T-cell (primary cell): ENCODE data around the gene SIPA1L3. TPM values are rescaled to one million over a fixed set of nuclear protein-coding genes. Genes with fewer than 3 reads are reported as not detected.

Source experiments
- ATAC-seq, 4 experiments: fragments of 200-7000 bp in 3 of 4; fragments of 150-1000 bp in 1 of 4; cut with Tn5 transposase; replicated peaks in 1 of 4; 1 replicate in 3 of 4; 2 replicates in 1 of 4; pipeline ENCODE4 v1.10.0; 2021; ENCODE audit warnings: moderate library complexity in 3 of 4, mild to moderate bottlenecking in 2 of 4, moderate number of reproducible peaks in 1 of 4
- CTCF ChIA-PET, 2 donors: fragments of 300-600 bp; sonication (Branson Sonifier 250); formaldehyde crosslinking; loops; one replicate each; lab custom pipeline; 2022; ENCODE audit warnings: antibody characterized with exemption in 2 of 2; lab: Charles Lee
- POLR2A ChIA-PET, 2 donors: fragments of 300-600 bp; sonication (Branson Sonifier 250); formaldehyde crosslinking; loops; one replicate each; lab custom pipeline; 2022; ENCODE audit warnings: antibody characterized with exemption in 2 of 2; lab: Charles Lee
- DNase-seq, 35 experiments: peaks; one replicate each; pipeline versions ENCODE4 v3.0.0 to v3.0.0-alpha.2; 2013 to 2023
- H3K27ac ChIP-seq: one replicate; pipeline ENCODE4 v1.5.1; 2013; ENCODE audit warnings: low read length
- H3K27me3 ChIP-seq, 2 experiments: replicated peaks in 1 of 2; 1 replicate in 1 of 2; 2 replicates in 1 of 2; pipeline versions ENCODE4 v1.6.1 to v1.7.0; 2013; ENCODE audit warnings: low read length in 1 of 2, mixed read lengths in 1 of 2; ENCODE audit not compliant: control insufficient read depth in 2 of 2, insufficient read depth in 2 of 2; ENCODE audit errors: extremely low read depth in 1 of 2
- H3K36me3 ChIP-seq, 2 donors: 1 replicate in 1 of 2; 2 replicates in 1 of 2; pipeline versions ENCODE4 v1.6.1 to v1.7.0; 2013; ENCODE audit warnings: low read length in 1 of 2; ENCODE audit not compliant: control insufficient read depth in 2 of 2, insufficient read depth in 1 of 2; ENCODE audit errors: extremely low read depth in 1 of 2
- H3K4me1 ChIP-seq, 2 experiments: 1 replicate in 1 of 2; 2 replicates in 1 of 2; pipeline versions ENCODE4 v1.6.1 to v1.7.0; 2013; ENCODE audit warnings: low read length in 2 of 2, mixed read lengths in 1 of 2; ENCODE audit not compliant: insufficient read depth in 2 of 2, control insufficient read depth in 1 of 2; ENCODE audit errors: extremely low read depth in 1 of 2
- H3K4me3 ChIP-seq, 2 donors: 1 replicate in 1 of 2; 2 replicates in 1 of 2; pipeline versions ENCODE4 v1.5.1 to v1.7.0; 2013; ENCODE audit warnings: mild to moderate bottlenecking in 2 of 2, low read length in 1 of 2, moderate library complexity in 1 of 2; ENCODE audit not compliant: control insufficient read depth in 1 of 2; ENCODE audit errors: extremely low read depth in 1 of 2
- H3K9me3 ChIP-seq: 2 replicates; pipeline ENCODE4 v1.7.0; 2013
- H3K27ac Mint-ChIP-seq, 2 donors: one replicate each; pipeline ENCODE4 v1.8.0; 2020 to 2021; ENCODE audit warnings: mild to moderate bottlenecking in 2 of 2, mixed read lengths in 2 of 2
- H3K27me3 Mint-ChIP-seq, 2 donors: one replicate each; pipeline ENCODE4 v1.8.0; 2021 to 2022; ENCODE audit warnings: mixed read lengths in 2 of 2
- H3K36me3 Mint-ChIP-seq: one replicate; pipeline ENCODE4 v1.8.0; 2021; ENCODE audit warnings: mixed read lengths
- H3K4me1 Mint-ChIP-seq, 3 donors: one replicate each; pipeline ENCODE4 v1.8.0; 2020 to 2022; ENCODE audit warnings: mixed read lengths in 3 of 3, mild to moderate bottlenecking in 1 of 3
- H3K4me3 Mint-ChIP-seq, 3 donors: one replicate each; pipeline ENCODE4 v1.8.0; 2020 to 2022; ENCODE audit warnings: mild to moderate bottlenecking in 3 of 3, mixed read lengths in 3 of 3, moderate library complexity in 3 of 3
- H3K9me3 Mint-ChIP-seq, 3 donors: one replicate each; pipeline ENCODE4 v1.8.0; 2020 to 2022; ENCODE audit warnings: mixed read lengths in 3 of 3
- WGBS: methylation state at CpG from one replicate; pipeline ENCODE4 v1.1.5; 2013; ENCODE audit warnings: missing lambda C conversion rate; ENCODE audit not compliant: insufficient coverage; 5-methylcytosine and 5-hydroxymethylcytosine counted together
- total RNA-seq, 35 experiments: library from RNA in 6 of 35; stranded (reverse) in 6 of 35; fragments of 120-200 nt in 1 of 35; gene quantifications; one replicate each; pipeline versions ENCODE4 v1.2.1 to v1.2.4 and lab custom pipeline; 2013 to 2026

The SIPA1L3 gene
- total RNA-seq, 5 donors from 2014 or later (not counting 1 experiment from before 2014, with no cell fraction given), result 26.2 to 40.6 (median 35.5) TPM

DNA sequence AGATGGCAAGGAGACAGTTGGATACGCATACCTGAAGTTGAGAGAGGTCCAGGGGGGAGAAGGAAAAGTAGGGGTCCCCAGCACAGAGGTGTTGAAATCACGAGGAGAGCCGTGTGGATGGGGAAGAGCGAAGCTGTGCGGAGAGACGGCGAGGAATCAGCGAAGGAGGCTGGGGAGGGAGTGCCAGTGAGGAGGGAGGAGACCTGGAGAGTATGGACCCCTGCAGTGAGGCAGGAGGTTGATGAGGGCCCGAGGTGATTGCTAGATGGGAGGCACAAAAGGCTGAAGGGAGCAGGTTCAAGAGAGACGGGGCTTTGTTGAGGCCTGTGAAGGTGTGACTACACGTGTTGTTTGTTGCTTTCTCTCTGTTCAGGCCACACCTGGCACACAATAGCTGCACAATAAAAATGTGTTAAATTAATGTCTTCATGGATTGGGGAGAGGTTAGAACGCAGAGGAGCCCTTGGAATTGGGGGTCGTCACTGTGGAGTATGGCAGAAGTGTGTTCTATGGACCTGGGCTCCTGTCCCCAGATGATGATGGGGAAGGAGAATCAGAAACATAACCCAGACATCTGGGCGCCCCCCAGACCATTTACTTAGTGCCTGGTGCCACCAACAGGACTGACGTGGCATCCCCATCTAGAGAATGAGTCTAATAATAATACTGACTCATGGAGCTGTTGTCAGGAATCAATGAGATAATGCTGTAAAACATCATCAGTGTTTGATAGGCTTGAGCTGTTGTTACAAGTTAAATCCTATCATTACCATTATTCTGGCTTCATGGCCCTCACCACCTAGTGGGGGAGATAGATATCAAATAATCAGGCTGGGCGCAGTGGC lies 137.5 kb downstream of the SIPA1L3 start:
- H3K4me3 Mint-ChIP-seq, result peak overlapping the region in 1 of 3 donors; percentile 35

DNA sequence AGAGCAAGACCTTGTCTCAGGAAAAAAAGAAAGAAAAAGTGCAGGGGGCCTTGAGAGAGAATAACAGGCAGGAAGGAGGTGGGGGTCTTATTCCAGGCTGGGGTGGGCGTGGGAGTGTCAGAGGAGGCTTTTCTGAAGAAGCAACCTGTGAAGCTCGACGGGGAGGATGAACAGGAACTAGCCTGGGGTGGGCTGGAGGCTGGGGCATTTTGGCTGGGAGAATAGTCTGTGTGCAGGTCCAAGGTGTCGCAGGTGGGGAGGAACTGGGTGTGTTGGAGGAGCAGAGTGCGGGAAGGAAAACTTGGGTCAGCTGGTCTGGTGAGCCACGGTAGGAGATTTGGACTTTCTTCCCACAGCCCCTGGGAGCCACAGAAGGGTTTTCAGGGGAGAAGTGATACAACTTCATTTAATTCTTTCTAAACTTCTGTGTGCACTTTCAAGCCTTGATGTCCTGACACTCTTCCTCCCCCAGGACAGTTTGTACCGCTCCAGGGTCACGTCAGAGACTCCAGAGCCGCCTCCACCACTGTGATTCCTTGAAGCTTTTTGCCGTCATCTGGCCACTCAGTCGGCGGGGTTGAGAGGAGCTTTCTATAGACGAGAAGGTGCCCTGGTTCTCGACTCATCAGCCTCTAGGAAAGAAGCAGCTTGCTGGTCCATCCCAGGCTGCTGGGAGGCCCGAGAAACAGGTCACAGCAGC lies 138.7 kb downstream of the SIPA1L3 start:
- Histone ChIP-seq H3K36me3 (no peaks in the 10 kb centered on the region), H3K4me3 (no peak overlapping the region), H3K9me3 (no peaks in the 10 kb centered on the region), H3K27me3 (no peaks in the 10 kb centered on the region), H3K27ac (no peak overlapping the region), H3K4me1 (peaks cover 24 to 44% of the 10 kb centered on the region in 2 experiments)
- ATAC-seq, result no peak
- H3K4me3 Mint-ChIP-seq, result peak overlapping the region in 1 of 3 donors; percentile 35
- POLR2A ChIA-PET, result no interaction called here
- CTCF ChIA-PET, result no interaction called here
- peak overlapping the region; percentile 72 to 95 for H3K27ac Mint-ChIP-seq
- no peaks in the 10 kb centered on the region for H3K27me3 Mint-ChIP-seq
- 87% methylated on average over 7 of the region's 15 CpGs for WGBS
- no peaks in the 10 kb centered on the region for H3K9me3 Mint-ChIP-seq
- H3K36me3 Mint-ChIP-seq, result no peaks in the 10 kb centered on the region
- DNase-seq, result no peak
- peaks cover 51 to 66% (median 58%) of the 10 kb centered on the region in 3 donors for H3K4me1 Mint-ChIP-seq

More for the DNA sequence above, 137.5 kb downstream of the SIPA1L3 start:
- 97% methylated on average over 14 of the region's 16 CpGs for WGBS
- H3K36me3 Mint-ChIP-seq, result no peaks in the 10 kb centered on the region
- no peak overlapping the region for H3K4me3 ChIP-seq
- ChIA-PET CTCF (interaction anchor here in 1 of 2 donors (0.5 kb wide), 1 partner anchor 131 kb away, joined by 6 read pairs; no protein-coding TSS in a partner anchor), POLR2A (no interaction called here)
- H3K27me3 Mint-ChIP-seq, result no peaks in the 10 kb centered on the region
- no peak for DNase-seq
- peaks cover 47 to 58% (median 53%) of the 10 kb centered on the region in 3 donors for H3K4me1 Mint-ChIP-seq
- H3K27ac ChIP-seq, result no peak overlapping the region
- H3K27ac Mint-ChIP-seq, result peak overlapping the region; percentile 24 to 72
- no peaks in the 10 kb centered on the region for H3K9me3 Mint-ChIP-seq
- ATAC-seq, result no peak
- no peaks in the 10 kb centered on the region for H3K27me3 ChIP-seq
- H3K9me3 ChIP-seq, result no peaks in the 10 kb centered on the region
- H3K36me3 ChIP-seq, result no peaks in the 10 kb centered on the region
- H3K4me1 ChIP-seq, result peaks cover 21 to 40% of the 10 kb centered on the region in 2 experiments

DNA sequence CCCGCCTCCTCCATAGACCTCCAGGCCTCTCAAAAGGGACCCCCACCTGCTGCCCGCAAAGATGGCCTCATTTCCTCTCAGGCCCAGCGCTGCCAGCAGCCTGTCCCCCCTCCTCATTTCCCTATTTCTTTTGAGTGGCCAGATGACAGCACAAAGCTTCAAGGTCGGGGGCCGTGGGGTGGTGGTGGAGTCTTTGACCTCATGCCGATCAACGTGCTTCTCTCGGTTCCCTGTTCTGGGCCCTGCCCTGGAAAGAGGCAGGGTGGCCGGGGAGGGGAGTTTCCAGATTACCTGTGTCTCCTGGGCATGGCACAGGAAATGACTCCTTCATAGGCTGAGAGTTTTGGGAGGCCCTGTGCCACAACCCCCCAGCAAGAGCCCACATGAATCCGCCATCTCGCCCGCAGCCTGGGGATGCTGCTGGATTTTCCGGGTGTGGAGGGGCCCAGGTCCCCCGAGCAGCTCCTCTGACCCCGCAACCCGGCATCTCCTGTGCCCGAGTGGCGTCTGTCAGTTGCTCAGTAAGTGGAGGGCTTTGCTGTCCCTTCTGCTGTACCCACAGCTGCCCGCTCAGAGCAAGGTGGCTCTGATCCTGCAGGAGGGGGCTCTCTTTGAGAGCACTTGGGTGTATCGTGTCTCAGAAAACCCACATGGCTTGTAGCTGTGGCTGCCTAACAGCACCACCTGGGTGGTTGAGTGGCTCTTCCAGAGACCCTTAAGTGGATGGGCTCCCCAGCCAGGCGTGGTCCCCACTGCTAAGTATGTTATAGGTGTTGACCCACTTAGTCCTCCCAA lies 139.4 kb downstream of the SIPA1L3 start:
- Mint-ChIP-seq H3K36me3 (no peaks in the 10 kb centered on the region), H3K4me1 (peaks cover 51 to 69% (median 58%) of the 10 kb centered on the region in 3 donors), H3K27ac (peak overlapping the region; percentile 95 to 96), H3K9me3 (no peaks in the 10 kb centered on the region), H3K4me3 (peak overlapping the region in 1 of 3 donors; percentile 79), H3K27me3 (no peaks in the 10 kb centered on the region)
- peak in 3 of 35 experiments; percentile 9 to 44 (median 22) for DNase-seq
- CTCF ChIA-PET, result no interaction called here
- H3K36me3 ChIP-seq, result no peaks in the 10 kb centered on the region
- H3K4me1 ChIP-seq, result peaks cover 24 to 44% of the 10 kb centered on the region in 2 experiments
- H3K9me3 ChIP-seq, result no peaks in the 10 kb centered on the region
- peak overlapping the region; percentile 89 for H3K27ac ChIP-seq
- H3K4me3 ChIP-seq, result no peak overlapping the region
- no peak for ATAC-seq
- H3K27me3 ChIP-seq, result no peaks in the 10 kb centered on the region
- POLR2A ChIA-PET, result no interaction called here
- WGBS, result 92% methylated on average over 16 of the region's 21 CpGs

DNA sequence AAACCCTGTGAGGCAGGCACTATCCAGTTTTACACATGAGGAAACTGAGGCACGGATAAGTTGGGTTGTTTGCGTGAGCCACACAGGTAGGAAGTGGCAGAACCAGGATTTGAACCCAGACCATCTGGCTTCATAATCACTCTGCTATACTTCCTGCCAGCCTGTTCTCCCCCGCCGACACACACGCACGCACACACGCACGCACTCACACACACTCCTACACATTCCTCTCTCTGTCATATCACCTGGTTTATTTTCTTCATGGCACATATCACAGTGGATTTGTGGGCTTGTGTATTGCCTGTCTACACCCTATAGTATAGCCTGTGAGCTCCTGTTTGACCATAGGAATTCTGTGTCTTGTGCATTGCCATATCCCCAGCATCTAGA lies 140.0 kb downstream of the SIPA1L3 start:
- H3K4me1 Mint-ChIP-seq, result peaks cover 51 to 69% (median 58%) of the 10 kb centered on the region in 3 donors

DNA sequence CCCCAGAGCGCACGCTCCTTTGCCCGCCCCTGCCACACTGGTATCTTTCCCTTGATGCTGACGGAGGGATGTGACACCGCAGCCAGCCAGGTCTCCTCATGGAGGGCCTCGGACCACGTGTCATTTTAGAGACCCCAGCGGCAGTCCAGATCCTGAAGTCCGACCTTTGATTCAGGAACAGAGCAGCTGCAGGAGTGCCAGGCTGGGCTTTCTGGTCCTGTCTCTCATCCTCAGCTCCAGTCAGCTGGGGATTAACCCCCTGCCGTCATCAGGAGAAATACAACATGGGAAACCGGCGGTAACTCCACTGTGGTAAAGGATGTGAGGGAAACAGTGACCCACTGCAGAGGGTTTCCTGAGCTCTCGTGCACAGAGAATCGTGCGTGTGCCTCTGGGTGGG lies 140.6 kb downstream of the SIPA1L3 start:
- ATAC-seq, result no peak
- Histone ChIP-seq H3K9me3 (no peaks in the 10 kb centered on the region), H3K36me3 (no peaks in the 10 kb centered on the region), H3K27me3 (no peaks in the 10 kb centered on the region), H3K4me3 (no peak overlapping the region), H3K4me1 (peaks cover 24 to 44% of the 10 kb centered on the region in 2 experiments), H3K27ac (peak overlapping the region; percentile 89)
- no peaks in the 10 kb centered on the region for H3K9me3 Mint-ChIP-seq
- H3K27me3 Mint-ChIP-seq, result no peaks in the 10 kb centered on the region
- H3K4me1 Mint-ChIP-seq, result peaks cover 51 to 69% (median 58%) of the 10 kb centered on the region in 3 donors
- no peak for DNase-seq
- ChIA-PET CTCF (no interaction called here), POLR2A (no interaction called here)
- H3K36me3 Mint-ChIP-seq, result no peaks in the 10 kb centered on the region
- H3K4me3 Mint-ChIP-seq, result peak overlapping the region; percentile 21 to 79 (median 72)
- peak overlapping the region; percentile 95 to 96 for H3K27ac Mint-ChIP-seq
- 80% methylated on average over 11 of the region's 15 CpGs for WGBS

More for the DNA sequence above, 140.0 kb downstream of the SIPA1L3 start:
- H3K27ac ChIP-seq, result peak overlapping the region; percentile 89
- DNase-seq (peak in 3 of 35 experiments; percentile 4 to 17 (median 16)), ATAC-seq (no peak)
- no peak overlapping the region for H3K4me3 ChIP-seq
- no peaks in the 10 kb centered on the region for H3K27me3 ChIP-seq
- 57% methylated on average over 7 of the region's 8 CpGs for WGBS
- peaks cover 24 to 44% of the 10 kb centered on the region in 2 experiments for H3K4me1 ChIP-seq
- Mint-ChIP-seq H3K27ac (peak overlapping the region; percentile 95 to 96), H3K36me3 (no peaks in the 10 kb centered on the region), H3K4me3 (peak overlapping the region in 1 of 3 donors; percentile 79), H3K27me3 (no peaks in the 10 kb centered on the region), H3K9me3 (no peaks in the 10 kb centered on the region)
- no peaks in the 10 kb centered on the region for H3K9me3 ChIP-seq
- CTCF ChIA-PET, result no interaction called here
- H3K36me3 ChIP-seq, result no peaks in the 10 kb centered on the region
- POLR2A ChIA-PET, result no interaction called here
